Measurements from ENCODE around the gene KIAA0513.

DNA sequence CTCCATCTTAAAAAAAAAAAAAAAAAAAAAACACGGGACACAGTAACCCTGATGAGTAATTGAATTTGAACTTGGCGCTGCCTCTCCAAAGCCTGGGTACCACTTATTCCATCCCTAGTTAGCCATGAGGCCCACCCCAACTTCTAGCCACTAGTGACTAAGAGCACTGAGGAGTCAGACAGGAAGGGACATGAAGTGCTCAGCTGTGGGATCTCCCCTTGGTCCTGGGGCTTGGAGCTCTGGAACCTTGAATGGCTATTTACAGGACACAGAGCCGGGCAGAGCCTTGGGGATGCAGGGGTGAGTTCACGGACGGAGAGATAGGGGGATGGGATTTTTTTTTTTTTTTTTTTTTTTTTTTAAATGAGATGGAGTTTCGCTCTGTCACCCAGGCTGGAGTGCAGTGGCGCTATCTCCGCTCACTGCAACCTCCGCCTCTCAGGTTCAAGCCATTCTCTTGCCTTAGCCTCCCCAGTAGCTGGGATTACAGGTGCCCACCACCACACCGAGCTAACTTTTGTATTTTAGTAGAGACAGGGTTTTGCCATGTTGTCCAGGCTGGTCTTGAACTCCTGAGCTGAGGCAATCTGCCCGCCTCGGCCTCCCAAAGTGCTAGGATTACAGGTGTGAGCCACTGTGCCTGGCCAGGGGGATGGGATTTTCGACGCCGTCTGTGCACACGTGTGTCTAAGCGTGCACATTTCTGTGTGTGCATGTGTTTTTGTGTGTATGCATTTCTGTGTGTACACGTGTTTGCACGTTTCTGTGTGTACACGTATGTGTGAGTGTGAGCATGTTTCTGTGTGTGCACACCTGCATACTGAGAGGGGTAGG is 105.1 kb downstream of the KIAA0513 start:
- TF ChIP-seq POLR2A (IDR thresholded peaks at IDR 0.05; ENCODE audit: low read depth, low read length) (no peak), SPI1 (IDR thresholded peaks at IDR 0.05; ENCODE audit: low read depth, low read length) (no peak), POLR2AphosphoS5 (IDR thresholded peaks at IDR 0.05; ENCODE audit: low read depth, low read length) (no peak), PAX5 (IDR thresholded peaks at IDR 0.05; ENCODE audit: insufficient read depth, low read length, severe bottlenecking) (no peak), POU2F2 (IDR thresholded peaks at IDR 0.05; ENCODE audit: low read depth, low read length) (no peak), TAF1 (IDR thresholded peaks at IDR 0.05; ENCODE audit: low read depth, low read length) (no peak)
